Measurements from ENCODE around the gene ERICH4.
"Not testable (repeated sequence)": the region's sequence is repeated elsewhere in the genome, so short reads cannot be mapped to it uniquely, and the experiment has no call there.

ERICH4 gene

GRCh38 chr19:41435936-41436673, 6.9 kb upstream of the ERICH4 start:
- no peak for DNase-seq

DNA sequence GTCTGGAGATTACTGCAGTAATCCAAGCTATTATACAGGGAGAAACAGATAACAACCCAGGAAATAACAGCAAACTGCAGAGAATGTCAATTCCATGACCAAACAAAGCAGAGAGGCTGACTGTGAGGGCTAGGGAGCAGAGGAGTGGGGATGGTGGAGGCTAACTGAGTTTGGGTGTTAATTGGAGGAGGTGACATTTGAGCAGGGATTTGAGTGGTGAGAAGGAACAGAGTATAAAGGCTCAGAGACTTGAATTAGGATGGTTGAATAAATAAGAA, 6.3 kb upstream of the ERICH4 start:
- DNase-seq: no peak

GRCh38 chr19:41437944-41438574, 4.9 kb upstream of the ERICH4 start:
- no peak for DNase-seq

DNA sequence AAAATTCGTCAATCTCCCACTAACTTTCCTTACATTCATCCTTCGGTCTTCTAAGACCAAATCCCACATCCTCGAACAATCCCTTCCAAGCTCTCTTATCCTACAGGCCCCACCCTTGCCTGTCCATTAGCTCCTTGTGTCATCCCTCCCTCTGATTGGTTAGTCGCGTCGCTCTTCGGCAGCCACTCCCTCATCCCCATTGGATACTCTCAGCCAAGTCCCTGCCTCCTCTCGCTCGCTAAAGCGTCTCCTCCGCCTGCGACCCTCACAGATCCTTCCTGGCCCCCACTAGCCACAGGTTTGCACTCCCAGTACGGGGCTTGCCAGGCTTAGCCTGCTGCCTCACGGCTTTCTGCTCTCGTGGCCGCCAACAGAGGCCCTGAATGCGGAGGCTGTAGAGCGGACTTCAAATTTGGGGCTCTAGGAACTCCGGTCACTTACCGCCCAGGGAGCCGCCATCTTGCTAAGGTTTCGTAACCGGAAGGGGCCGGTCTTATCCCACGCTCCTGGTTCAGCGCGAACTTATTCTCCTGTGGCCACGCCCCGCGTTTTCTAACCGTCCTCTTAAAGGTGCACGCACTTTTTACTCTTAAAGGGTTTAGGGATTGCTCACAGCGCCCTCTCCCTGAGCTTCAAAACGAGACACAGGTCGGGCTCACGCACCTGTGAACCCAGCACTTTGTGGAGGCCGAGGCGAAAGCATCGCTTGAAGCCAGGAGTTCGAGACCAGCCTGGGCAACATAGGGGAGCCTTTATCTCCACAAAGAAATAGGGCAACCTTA, 3.3 kb upstream of the ERICH4 start, which contains the start of gene DMAC2:
Gene DMAC2, minus strand, starts transcription at position 472 of the 782 bp plus-strand sequence. Its CDS starts 13 bp downstream, at position 459.
- peak; percentile 97 to 98 for DNase-seq

GRCh38 chr19:41441321-41441945, 1.5 kb upstream of the ERICH4 start:
- DNase-seq: no peak

DNA sequence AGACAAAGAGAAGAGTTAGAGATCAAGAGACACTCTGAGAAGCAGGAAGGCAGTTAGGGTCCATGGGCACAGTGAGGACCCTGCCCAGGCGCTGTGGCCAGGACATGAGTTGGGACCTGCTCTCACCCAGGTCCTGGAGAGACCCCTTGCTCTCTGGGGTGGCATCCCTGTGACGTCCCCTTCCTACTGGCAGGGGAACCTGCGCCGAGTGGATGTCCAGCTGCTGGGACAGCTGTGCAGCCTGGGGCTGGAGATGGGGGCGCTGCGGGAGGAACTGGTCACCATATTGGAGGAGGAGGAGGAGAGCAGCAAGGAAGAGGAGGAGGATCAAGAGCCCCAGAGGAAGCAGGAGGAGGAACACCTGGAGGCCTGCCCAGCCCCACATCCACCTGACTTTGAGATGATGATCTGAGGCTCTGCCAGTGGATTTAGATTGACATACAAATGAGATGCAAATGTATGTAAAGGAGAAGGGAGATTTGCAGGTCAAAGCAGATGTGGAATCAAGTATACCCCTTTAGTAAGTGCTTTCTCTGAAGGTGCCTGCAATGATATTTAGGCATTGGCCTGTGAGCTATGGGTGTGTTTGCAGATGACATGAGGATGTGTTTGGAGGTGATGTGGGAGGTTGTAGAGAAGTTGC, 978 bp downstream of the ERICH4 start:
- DNase-seq: peak in 1 of 2 experiments; percentile 2

GRCh38 chr19:41445575-41445974, 2.6 kb downstream of the ERICH4 start:
- DNase-seq: peak in 1 of 2 experiments; percentile 0

- no peak for DNase-seq
These were observed 4.9 kb downstream of the ERICH4 start for GRCh38 chr19:41447732-41448332.

GRCh38 chr19:41449079-41449864, 6.3 kb downstream of the ERICH4 start:
- DNase-seq: peak; percentile 76 to 80

GRCh38 chr19:41449865-41450178, 6.9 kb downstream of the ERICH4 start:
- no peak for DNase-seq

DNA sequence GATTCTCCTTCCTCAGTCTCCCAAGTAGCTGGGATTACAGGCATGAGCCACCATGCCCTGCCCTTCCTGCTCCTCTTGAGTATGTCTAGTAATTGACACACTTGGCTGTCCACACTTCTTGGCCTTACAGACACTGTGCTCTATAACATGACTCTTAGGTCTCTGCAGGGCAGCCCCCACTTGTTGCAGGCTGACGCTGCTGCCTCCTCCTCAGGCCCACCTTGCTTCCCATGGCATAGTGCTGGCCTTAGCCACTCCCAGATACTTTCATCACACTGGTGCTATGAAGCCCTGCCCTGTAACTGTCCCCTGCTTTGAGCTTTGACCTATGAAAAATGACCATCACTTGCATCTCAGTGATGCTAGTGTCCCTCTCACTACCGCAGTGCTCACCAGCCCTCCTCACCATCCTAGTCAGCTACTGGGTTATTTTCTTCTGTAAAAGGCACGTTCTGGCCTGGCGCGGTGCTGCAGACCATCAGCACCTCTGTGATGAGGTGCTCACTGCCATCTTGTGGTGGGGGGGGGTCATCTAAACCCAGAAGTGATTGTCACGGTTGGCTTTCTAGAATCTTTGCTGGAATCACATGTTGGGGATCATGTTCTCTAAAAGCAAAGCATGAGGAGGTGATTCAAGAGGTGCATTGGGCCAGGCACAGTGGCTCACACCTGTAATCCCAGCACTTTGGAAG, 9.8 kb downstream of the ERICH4 start:
- DNase-seq: no peak

- DNase-seq: no peak
These were observed 13.0 kb downstream of the ERICH4 start for GRCh38 chr19:41455936-41456335.

DNA sequence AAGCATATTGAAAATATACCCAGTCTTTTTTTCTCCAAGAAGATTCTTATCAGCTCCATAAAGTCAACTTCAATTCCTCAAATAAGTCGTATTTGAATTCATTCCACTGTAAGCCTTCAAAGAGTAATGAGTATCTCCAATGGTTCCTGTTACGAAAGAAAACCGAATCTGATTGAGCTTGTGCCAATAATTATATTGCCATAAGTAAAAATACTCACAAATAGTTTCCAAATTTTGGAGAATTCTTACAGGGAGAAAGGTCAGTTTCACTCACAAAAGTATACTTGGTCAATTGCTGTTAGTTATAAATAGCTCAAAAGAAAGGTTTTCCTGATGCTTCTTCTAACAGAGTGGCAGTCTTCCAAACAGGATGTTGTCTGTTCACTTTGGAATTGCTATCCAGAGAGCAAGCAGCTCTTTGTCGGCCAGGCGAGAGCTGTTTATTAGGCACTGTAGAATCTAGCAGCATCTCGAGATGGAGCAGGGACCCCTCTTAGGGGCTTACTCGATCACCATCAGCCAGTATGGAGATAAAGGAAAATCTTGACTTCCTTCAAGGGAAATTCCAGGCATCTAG, 13.5 kb downstream of the ERICH4 start:
- DNase-seq: no peak

- DNase-seq: no peak
These were observed 14.3 kb downstream of the ERICH4 start for GRCh38 chr19:41457241-41457640.

DNA sequence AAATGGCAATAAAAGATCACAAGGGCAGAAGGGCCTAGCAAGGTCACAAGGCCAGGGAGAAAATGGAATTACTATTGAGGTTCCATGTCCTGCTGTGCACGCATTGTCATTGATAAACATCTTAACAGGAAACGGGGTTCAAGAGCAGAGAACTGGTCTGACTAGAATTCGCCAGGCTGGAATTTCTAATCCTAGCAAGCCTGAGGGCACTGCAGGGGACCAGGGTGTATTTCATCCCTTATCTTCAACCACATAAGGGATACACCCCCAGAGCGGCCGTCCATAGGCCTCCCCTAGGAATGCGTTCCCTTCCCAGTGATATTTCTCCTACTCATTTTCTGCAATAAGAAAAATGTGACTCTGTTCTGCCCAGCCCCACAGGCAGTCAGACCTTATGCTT, 19.5 kb downstream of the ERICH4 start:
- no peak for DNase-seq

GRCh38 chr19:41463257-41464256, 20.6 kb downstream of the ERICH4 start:
- DNase-seq: not testable (repeated sequence)

DNA sequence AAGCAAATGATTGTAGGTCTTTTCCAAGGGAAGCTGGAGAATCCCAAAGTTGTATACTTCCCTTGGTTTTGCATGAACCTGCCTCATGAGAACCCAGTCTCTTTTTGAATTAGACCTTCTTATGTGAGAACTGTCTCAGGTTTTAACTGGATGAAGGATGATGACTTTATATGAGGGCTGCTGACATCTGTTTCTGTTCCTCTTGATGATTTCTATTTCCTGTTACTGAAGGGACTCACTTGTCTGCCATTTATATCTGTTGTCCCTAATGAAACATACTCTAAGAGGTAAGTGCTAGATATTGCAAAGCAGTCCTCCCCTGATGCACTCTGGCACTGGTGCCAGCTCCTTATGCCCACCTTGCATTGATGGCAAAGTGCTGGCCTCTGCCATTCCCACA, 33.6 kb downstream of the ERICH4 start:
- no peak for DNase-seq

DNA sequence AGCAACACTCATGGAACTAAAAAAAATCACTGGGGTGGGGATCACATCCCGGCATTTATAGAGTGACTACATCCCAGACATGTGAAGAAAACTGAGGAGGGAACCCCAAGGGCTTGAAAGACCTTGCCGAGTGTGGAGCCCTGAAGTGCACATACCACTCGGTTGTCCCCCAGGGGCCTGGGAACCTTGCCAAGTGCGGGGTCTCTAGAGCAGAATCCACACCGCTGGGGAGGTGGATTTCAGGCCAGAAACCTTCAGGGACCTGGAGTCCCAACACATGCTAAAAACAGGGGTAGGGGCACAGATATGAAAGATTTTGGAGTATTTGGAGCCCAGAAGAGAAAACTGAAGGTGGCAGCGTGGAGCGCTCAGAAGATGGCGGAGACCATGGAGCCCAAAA, 35.2 kb downstream of the ERICH4 start:
- DNase-seq: no peak

All from activated CD4-positive, alpha-beta T cell treated with anti-CD3 and anti-CD28 coated beads, Interleukin-2, amount 50 U/mL, for 48 hours (primary cell).